H9 (cell line): Measurements from ENCODE around the gene RAB39A. TPM values are rescaled to one million over a fixed set of nuclear protein-coding genes. Genes with fewer than 3 reads are reported as not detected.

Experiments used
- DNase-seq: peaks from one replicate; pipeline ENCODE4 v3.0.0-alpha.2; 2017
- H2AFZ ChIP-seq: one replicate; pipeline ENCODE4 v1.6.1; 2013; ENCODE audit warnings: mild to moderate bottlenecking, low read length, control low read depth, moderate library complexity
- H2AK5ac ChIP-seq: 2 replicates; pipeline ENCODE4 v1.6.1; 2013; ENCODE audit warnings: low read length, control low read depth, mixed read lengths; ENCODE audit not compliant: insufficient read length
- H2BK120ac ChIP-seq: one replicate; pipeline ENCODE4 v1.6.1; 2013; ENCODE audit warnings: low read depth, mild to moderate bottlenecking, low read length, control low read depth, inconsistent platforms; ENCODE audit not compliant: poor library complexity, severe bottlenecking
- H2BK12ac ChIP-seq: 2 replicates; pipeline ENCODE4 v1.6.1; 2013; ENCODE audit warnings: low read length, control low read depth, mixed read lengths, low read depth; ENCODE audit not compliant: insufficient read length
- H2BK15ac ChIP-seq: 2 replicates; pipeline ENCODE4 v1.6.1; 2013; ENCODE audit warnings: low read depth, low read length, control low read depth
- H2BK20ac ChIP-seq: one replicate; pipeline ENCODE4 v1.6.1; 2013; ENCODE audit warnings: low read depth, mild to moderate bottlenecking, low read length, control low read depth, inconsistent platforms; ENCODE audit not compliant: poor library complexity, severe bottlenecking
- H2BK5ac ChIP-seq: 2 replicates; pipeline ENCODE4 v1.6.1; 2013; ENCODE audit warnings: low read length, control low read depth, mixed read lengths; ENCODE audit not compliant: insufficient read length
- H3K14ac ChIP-seq: 2 replicates; pipeline ENCODE4 v1.6.1; 2013; ENCODE audit warnings: low read length, control low read depth; ENCODE audit not compliant: insufficient read depth
- H3K18ac ChIP-seq: 2 replicates; pipeline ENCODE4 v1.6.1; 2013; ENCODE audit warnings: low read depth, mild to moderate bottlenecking, mixed read lengths, low read length, control low read depth; ENCODE audit not compliant: insufficient read length
- H3K23ac ChIP-seq: 2 replicates; pipeline ENCODE4 v1.6.1; 2013; ENCODE audit warnings: low read length, control low read depth, mixed read lengths, low read depth; ENCODE audit not compliant: insufficient read length
- H3K23me2 ChIP-seq: 2 replicates; pipeline ENCODE4 v1.6.1; 2013; ENCODE audit warnings: low read depth, mild to moderate bottlenecking, mixed read lengths, low read length, control low read depth; ENCODE audit not compliant: insufficient read length, poor library complexity, severe bottlenecking
- H3K27ac ChIP-seq: 2 replicates; pipeline ENCODE4 v1.5.1; 2013; ENCODE audit warnings: low read length, control low read depth, mixed read lengths, low read depth; ENCODE audit not compliant: insufficient read length
- H3K27me3 ChIP-seq: 2 replicates; pipeline ENCODE4 v1.6.1; 2013; ENCODE audit warnings: low read length, control low read depth, inconsistent platforms; ENCODE audit not compliant: insufficient read depth
- H3K4ac ChIP-seq: 2 replicates; pipeline ENCODE4 v1.6.1; 2013; ENCODE audit warnings: low read depth, mild to moderate bottlenecking, control low read depth, inconsistent platforms, low read length, moderate library complexity
- H3K4me1 ChIP-seq: 2 replicates; pipeline ENCODE4 v1.6.1; 2013; ENCODE audit warnings: low read length, control low read depth, inconsistent platforms; ENCODE audit not compliant: insufficient read depth
- H3K4me2 ChIP-seq: 2 replicates; pipeline ENCODE4 v1.6.1; 2013; ENCODE audit warnings: low read length, control low read depth, mixed read lengths; ENCODE audit not compliant: insufficient read length, insufficient read depth
- H3K56ac ChIP-seq: 2 replicates; pipeline ENCODE4 v1.6.1; 2013; ENCODE audit warnings: low read depth, mild to moderate bottlenecking, mixed read lengths, low read length, control low read depth; ENCODE audit not compliant: insufficient read length
- H3K79me1 ChIP-seq: 2 replicates; pipeline ENCODE4 v1.6.1; 2013; ENCODE audit warnings: low read depth, mild to moderate bottlenecking, moderate library complexity, low read length, control low read depth, inconsistent platforms; ENCODE audit not compliant: insufficient read depth, poor library complexity, severe bottlenecking
- H3K79me2 ChIP-seq: 2 replicates; pipeline ENCODE4 v1.6.1; 2013; ENCODE audit warnings: low read length, control low read depth, inconsistent platforms; ENCODE audit not compliant: insufficient read depth
- H3K9ac ChIP-seq: 2 replicates; pipeline ENCODE4 v1.6.1; 2013; ENCODE audit warnings: low read length, control low read depth, mixed read lengths; ENCODE audit not compliant: insufficient read length; ENCODE audit errors: extremely low read depth
- H3K9me3 ChIP-seq: one replicate; pipeline ENCODE4 v1.6.1; 2013; ENCODE audit warnings: low read depth, low read length, inconsistent platforms; ENCODE audit not compliant: control insufficient read depth
- H3T11ph ChIP-seq: one replicate; pipeline ENCODE4 v1.6.1; 2013; ENCODE audit warnings: mild to moderate bottlenecking, low read length, control low read depth, inconsistent platforms
- H4K20me1 ChIP-seq: one replicate; pipeline ENCODE4 v1.6.1; 2013; ENCODE audit not compliant: control insufficient read depth, insufficient read length, insufficient read depth
- H4K5ac ChIP-seq: 2 replicates; pipeline ENCODE4 v1.6.1; 2013; ENCODE audit warnings: low read depth, mild to moderate bottlenecking, mixed read lengths, low read length, control low read depth; ENCODE audit not compliant: insufficient read length
- H4K8ac ChIP-seq: replicated peaks from 2 replicates; pipeline ENCODE4 v1.6.1; 2013; ENCODE audit warnings: low read length, control low read depth, mixed read lengths, low read depth; ENCODE audit not compliant: insufficient read length
- H4K91ac ChIP-seq: 2 replicates; pipeline ENCODE4 v1.6.1; 2013; ENCODE audit warnings: low read depth, mild to moderate bottlenecking, moderate library complexity, mixed read lengths, low read length, control low read depth; ENCODE audit not compliant: insufficient read length
- H3K27ac Mint-ChIP-seq, 3 experiments: 2 replicates in 2 of 3; 3 replicates in 1 of 3; pipeline ENCODE4 v1.8.0; 2020 to 2021; ENCODE audit warnings: mixed read lengths in 3 of 3, mild to moderate bottlenecking in 1 of 3, moderate library complexity in 1 of 3
- H3K27me3 Mint-ChIP-seq: 2 replicates; pipeline ENCODE4 v1.8.0; 2021; ENCODE audit warnings: low read depth, mild to moderate bottlenecking, moderate library complexity, mixed read lengths
- H3K36me3 Mint-ChIP-seq, 3 experiments: 2 replicates in 2 of 3; 3 replicates in 1 of 3; pipeline ENCODE4 v1.8.0; 2020 to 2021; ENCODE audit warnings: low read depth in 3 of 3, mixed read lengths in 3 of 3; ENCODE audit not compliant: insufficient read depth in 1 of 3
- H3K4me1 Mint-ChIP-seq, 2 experiments: 2 replicates each; pipeline ENCODE4 v1.8.0; 2020; ENCODE audit warnings: mixed read lengths in 2 of 2
- H3K4me3 Mint-ChIP-seq, 2 experiments: 2 replicates in 1 of 2; 3 replicates in 1 of 2; pipeline ENCODE4 v1.8.0; 2020 to 2021; ENCODE audit warnings: mild to moderate bottlenecking in 2 of 2, mixed read lengths in 2 of 2, moderate library complexity in 1 of 2
- H3K9me3 Mint-ChIP-seq, 2 experiments: 2 replicates in 1 of 2; 3 replicates in 1 of 2; pipeline ENCODE4 v1.8.0; 2020; ENCODE audit warnings: mild to moderate bottlenecking in 2 of 2, mixed read lengths in 2 of 2, moderate library complexity in 1 of 2
- CTCF ChIP-seq: fragments of 200-600 bp; sonication (generic); conservative IDR thresholded peaks from 3 replicates; pipeline ENCODE4 v1.8.0; 2021; ENCODE audit warnings: antibody characterized with exemption, mild to moderate bottlenecking
- WGBS: extraction: QIAGEN DNeasy Blood & Tissue Kit; methylation state at CpG from one replicate; pipeline ENCODE4 v1.1.7; 2013; ENCODE audit warnings: missing lambda C conversion rate, low lambda C conversion rate, mixed read lengths; ENCODE audit not compliant: insufficient read length; ENCODE audit errors: extremely low coverage; 5-methylcytosine and 5-hydroxymethylcytosine counted together
- total RNA-seq: library from RNA; stranded (reverse); gene quantifications from 2 replicates; pipeline ENCODE4 v1.2.1, GENCODE V29; 2021

The RAB39A gene
- total RNA-seq, 1 experiment from 2014 or later: 9.7 TPM

DNA sequence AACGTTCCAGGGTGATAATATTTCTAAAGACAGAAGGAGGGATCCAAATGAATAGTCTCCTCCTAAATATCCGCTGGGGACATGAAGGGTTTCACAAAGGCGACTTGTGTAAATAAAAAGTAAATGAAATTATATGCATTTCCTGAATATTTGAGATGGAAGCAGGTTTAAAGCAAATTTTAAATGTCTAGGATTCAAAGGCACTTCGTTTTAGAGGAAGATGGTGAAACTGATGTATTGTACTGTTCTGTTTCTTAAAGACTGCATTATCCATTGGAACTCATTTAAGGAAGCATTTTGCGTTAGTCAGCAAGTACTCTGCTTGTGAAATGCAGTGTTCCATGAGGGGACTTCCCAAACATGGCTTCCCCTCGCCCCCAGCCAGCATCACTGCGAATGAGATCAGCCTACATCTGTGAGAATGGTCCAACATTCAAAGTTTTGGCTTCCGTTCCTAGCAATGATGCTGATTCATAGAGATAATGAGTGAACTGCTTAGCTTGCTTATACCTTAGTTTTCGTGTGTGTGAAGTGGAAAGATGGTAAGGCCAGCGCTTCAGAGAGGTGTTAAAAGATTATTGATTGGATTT, 1.5 kb downstream of the RAB39A start:
- H3K4me1 ChIP-seq: no peaks in the 10 kb centered on the region; the same call in 1 of the 2 replicates
- Mint-ChIP-seq H3K27me3 (peaks cover 2% of the 10 kb centered on the region), H3K4me1 (peaks cover 9 to 13% of the 10 kb centered on the region in 2 experiments), H3K4me3 (peak overlapping the region; percentile 93 to 98), H3K9me3 (no peaks in the 10 kb centered on the region), H3K27ac (peak overlapping the region in 1 of 3 experiments; percentile 86; a peak in 2 of 7 replicates), H3K36me3 (peaks cover 0 to under 1% (median 0%) of the 10 kb centered on the region in 3 experiments; a peak in 1 of 7 replicates)
- H3K23me2 ChIP-seq: peaks cover 5% of the 10 kb centered on the region
- H3K9me3 ChIP-seq: no peaks in the 10 kb centered on the region
- no peak overlapping the region for H3K27ac ChIP-seq
- H3K4ac ChIP-seq: no peak overlapping the region
- H2BK12ac ChIP-seq: no peak overlapping the region
- no peak overlapping the region for H3K18ac ChIP-seq
- no peak overlapping the region for H2BK5ac ChIP-seq
- H4K5ac ChIP-seq: no peak overlapping the region
- no CpG with 5 or more reads among the region's 10 CpGs for WGBS
- H4K20me1 ChIP-seq: no peaks in the 10 kb centered on the region
- H2BK20ac ChIP-seq: no peak overlapping the region
- H3K79me1 ChIP-seq: no peaks in the 10 kb centered on the region
- H3K4me2 ChIP-seq: peak overlapping the region; percentile 99
- H3K14ac ChIP-seq: no peak overlapping the region
- no peak for DNase-seq
- peaks cover 3% of the 10 kb centered on the region; the same call in 1 of the 2 replicates for H3K79me2 ChIP-seq
- no peaks in the 10 kb centered on the region for H3K27me3 ChIP-seq
- no peak overlapping the region for H2BK15ac ChIP-seq
- no peak overlapping the region for H3K23ac ChIP-seq
- no peak overlapping the region for H2BK120ac ChIP-seq
- H3T11ph ChIP-seq: no peak overlapping the region
- H2AK5ac ChIP-seq: no peak overlapping the region
- no peak overlapping the region for H2AFZ ChIP-seq
- no peak overlapping the region for H3K56ac ChIP-seq
- no peak for TF ChIP-seq CTCF
- peak overlapping the region; percentile 79 for H3K9ac ChIP-seq
- no peak overlapping the region for H4K8ac ChIP-seq
- no peak overlapping the region for H4K91ac ChIP-seq
